Renal pelvis (tissue), 4 donors: Measurements from ENCODE around the gene LRRC51. TPM values are rescaled to one million over a fixed set of nuclear protein-coding genes. Genes with fewer than 3 reads are reported as not detected.
"Not testable (repeated sequence)": the region's sequence is repeated elsewhere in the genome, so short reads cannot be mapped to it uniquely, and the experiment has no call there.

ENCODE experiments used
- DNase-seq: peaks from one replicate; pipeline ENCODE4 v3.0.0-alpha.2; 2013
- polyA plus RNA-seq, 3 donors: library from polyadenylated mRNA; unstranded; fragments of 120-200 nt; gene quantifications; one replicate each; pipeline ENCODE4 v1.2.1, GENCODE V29; 2013; ENCODE audit not compliant: insufficient read length in 3 of 3

The LRRC51 gene
- polyA plus RNA-seq, 3 donors = 22.3 to 37.0 (median 35.1) TPM

- peak; percentile 99 for DNase-seq
These were observed 22.5 kb downstream of the LRRC51 start, which contains the start of gene LAMTOR1 for GRCh38 chr11:72102946-72103753. Gene LAMTOR1, minus strand, starts transcription at chr11:72103297. Its CDS starts 73 bp downstream, at chr11:72103224.

GRCh38 chr11:72103754-72104167 lies 23.1 kb downstream of the LRRC51 start:
- DNase-seq = no peak

GRCh38 chr11:72105888-72106287 lies 25.2 kb downstream of the LRRC51 start, which contains the start of gene TOMT:
Gene TOMT, plus strand, starts transcription at chr11:72105924. Its CDS starts 28 bp downstream, at chr11:72105952.
- DNase-seq = no peak

DNA sequence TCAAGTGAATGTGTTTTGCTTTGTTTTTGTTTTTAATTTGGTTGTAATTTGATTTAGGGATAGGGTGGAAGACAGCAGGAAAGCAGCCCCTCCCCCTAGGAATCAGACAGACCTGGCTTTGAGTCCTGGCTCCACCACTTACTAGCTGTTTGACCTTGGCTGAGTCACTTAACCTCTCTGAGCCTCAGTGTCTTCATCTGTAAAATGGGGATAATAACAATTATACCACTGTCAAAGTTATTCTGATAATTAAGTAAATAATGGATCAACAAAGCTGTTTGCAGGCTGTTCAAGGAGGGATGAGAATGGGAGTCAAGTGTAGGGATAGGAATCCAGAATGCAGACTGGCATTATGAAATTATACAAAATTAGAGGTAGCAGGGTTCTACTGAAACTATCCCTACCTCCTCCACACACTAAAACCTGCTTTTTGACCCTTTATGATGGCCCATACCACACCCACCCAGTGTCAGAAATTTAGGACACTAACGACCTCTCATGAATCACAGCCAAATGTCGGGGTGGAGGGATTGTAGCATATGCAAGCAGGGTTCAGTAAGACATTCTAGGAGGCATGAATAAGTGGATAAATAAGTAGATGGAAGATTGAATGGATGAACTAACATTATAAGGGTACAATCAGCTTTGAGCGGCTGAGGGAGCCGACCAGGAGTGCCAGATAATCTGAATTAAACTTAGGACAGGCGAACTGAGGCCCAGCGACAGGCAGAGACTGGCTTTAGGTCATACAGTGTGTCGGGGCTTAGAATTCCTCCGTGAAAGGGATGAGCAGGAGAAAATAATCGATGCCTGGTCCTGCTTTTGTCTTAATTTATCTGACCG lies 30.9 kb downstream of the LRRC51 start:
- DNase-seq = no peak

GRCh38 chr11:72112143-72112977 lies 31.7 kb downstream of the LRRC51 start, which contains the start of gene ANAPC15:
Gene ANAPC15, minus strand, starts transcription at chr11:72112695. Its CDS starts 1,419 bp downstream, at chr11:72111276.
- peak; percentile 100 for DNase-seq

DNA sequence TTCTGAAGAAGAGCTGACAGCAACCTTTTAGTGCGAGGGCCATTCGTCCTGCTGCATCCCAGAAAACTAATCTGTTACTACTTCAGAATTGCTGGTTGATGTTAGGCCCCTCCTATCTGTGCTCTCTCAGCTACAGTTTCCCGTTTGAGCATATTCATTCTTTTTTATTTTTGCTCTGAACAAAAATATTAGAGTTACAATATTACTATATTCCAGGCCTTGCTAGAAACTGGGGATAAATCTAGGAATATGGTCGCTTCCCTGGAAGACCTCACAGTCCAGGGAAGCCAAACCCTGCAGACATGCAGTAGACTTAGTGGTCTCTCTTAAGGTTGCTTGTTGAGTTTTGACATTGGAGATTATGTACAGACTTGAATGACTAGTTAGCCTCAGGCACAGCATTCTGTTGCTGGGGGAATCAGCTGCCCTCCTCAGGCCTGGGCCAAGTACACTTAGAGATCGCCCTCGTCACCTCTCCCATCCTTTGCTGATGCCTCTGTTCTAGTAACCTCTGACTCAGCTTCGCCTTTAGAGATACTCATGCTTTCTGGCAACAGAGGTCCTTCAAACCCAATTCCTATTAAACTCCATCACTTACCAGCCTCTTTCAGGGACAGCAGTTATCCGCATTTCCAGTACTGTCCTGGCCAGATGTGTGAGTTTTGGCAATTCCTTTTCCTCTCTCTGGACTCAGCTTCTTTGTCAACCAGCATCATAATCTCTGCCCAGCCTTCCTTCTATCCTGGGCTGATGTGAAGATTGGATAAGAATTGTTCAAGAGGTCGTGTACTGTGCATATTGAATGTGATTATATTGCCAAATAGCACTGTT lies 32.5 kb downstream of the LRRC51 start:
- DNase-seq = no peak

DNA sequence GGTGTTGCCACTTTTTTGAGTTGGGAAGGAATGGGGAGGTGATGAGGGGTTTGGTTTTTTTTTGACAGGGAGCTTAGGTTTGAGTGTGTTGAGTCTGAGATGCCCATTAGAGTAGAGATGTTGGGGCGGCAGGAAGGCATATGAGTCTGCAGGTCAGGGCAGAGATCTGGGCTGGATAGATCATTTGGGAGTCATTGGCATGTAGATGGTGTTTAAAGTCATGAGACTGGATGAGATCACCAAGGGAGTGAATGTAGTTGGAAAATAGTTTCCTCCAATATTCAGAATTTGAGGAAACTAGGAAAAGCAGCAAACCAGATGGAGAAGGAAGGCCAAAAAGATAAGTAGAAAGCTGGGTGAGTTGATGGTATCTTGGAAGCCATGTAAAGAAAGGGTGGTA lies 33.9 kb downstream of the LRRC51 start:
- DNase-seq = no peak

DNA sequence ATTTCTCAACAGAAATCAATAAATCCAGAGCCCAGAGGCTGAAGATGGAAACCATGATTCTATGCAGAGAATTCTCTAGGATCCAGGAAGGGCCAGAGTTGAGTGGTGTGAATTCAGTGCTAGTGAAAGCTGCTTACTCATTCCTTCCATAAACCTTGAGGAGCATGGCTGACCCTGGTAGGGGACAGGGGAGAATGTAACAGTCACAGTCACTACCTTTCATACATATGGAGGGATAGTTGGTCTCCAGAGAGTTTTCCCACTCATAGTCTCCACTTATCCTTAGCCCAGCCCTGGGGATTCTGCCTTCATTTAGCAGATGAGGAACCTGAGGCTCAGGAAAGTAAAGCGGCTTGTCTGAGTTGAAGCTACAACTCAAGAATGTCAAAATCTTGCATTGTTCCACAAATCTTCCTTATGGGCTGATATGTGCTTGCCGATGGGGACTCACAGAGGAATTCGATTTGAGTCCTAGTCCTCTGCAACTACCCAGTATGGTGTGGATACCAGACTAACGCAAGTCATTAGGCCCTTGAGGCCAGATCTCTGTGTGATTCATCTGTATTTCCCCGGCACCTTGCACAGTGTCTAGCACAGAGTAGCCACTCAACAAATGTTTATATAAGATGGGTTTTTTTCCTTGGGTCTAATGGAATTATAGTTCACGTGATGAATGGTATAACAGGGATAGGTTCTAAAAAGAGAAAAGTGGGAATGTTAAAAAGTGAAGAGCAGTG lies 35.5 kb downstream of the LRRC51 start:
- no peak for DNase-seq

- DNase-seq = no peak
These were observed 38.5 kb downstream of the LRRC51 start for GRCh38 chr11:72119198-72119597.

GRCh38 chr11:72120930-72121329 lies 40.3 kb downstream of the LRRC51 start:
- no peak for DNase-seq

GRCh38 chr11:72122607-72123006 lies 42.0 kb downstream of the LRRC51 start:
- no peak for DNase-seq

DNA sequence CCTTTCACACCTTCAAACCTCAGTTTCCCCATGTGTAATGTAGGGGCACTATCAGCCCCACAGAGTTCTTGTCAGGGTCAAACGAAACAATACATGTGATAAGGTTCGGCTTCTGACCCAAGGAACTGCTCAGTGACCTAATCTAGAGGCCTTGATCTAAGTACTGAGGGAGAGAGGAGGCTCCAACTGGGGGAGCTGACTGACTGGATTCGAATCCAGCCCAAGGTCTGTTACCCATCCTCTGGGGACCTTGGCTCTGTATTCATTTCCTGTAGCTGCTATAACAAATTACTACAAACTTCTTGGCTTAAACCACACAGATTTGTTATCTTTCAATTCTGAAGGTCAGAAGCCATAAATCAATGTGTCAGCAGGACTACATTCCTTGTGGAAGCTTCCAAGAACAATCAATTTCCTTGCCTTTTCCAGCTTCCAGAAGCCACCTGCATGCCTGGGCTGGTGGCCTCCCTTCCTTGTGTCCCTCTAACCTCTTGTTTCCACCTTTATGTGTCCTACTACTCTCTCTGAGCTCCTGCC lies 42.5 kb downstream of the LRRC51 start:
- no peak for DNase-seq

GRCh38 chr11:72124046-72124445 lies 43.4 kb downstream of the LRRC51 start:
- no peak for DNase-seq

DNA sequence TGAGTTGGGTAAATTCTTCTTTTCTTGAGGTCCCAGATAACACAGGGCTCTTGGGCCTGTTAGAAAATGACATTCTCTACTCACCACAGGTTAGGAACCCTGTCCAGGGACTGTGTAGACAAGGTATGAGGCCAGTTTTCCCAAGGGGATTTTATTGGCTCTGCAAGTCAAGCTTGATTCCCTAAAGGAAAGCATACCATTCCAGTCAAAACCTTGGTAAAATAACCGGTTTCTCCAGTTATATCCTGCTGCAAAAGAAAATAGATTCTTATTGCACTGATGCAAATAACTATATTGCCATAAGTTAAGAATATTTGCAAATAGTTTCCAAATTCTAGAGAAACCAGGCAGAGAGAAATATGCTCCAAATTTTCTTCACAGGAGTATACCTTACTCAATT lies 45.3 kb downstream of the LRRC51 start:
- no peak for DNase-seq

DNA sequence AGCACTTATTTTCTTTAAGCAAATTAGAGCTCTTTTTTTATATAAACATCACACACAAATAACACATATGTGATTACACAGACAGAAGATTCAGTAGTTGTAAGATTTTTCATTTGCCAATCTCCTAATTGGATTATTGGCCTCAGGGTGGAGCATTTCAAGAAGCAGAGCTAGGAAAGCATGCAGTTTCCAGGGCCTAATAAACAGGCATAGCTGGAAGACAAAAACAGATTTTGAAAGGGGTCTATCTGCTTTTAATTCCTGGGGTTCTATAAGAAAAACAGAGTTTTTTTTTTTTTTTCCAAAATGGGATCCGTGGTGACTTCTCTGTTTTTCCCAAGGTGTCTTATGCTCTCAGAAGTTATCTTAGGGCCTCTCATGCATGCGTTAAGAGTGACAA lies 47.3 kb downstream of the LRRC51 start:
- no peak for DNase-seq

GRCh38 chr11:72129381-72129780 lies 48.7 kb downstream of the LRRC51 start:
- DNase-seq = no peak

- no peak for DNase-seq
These were observed 52.0 kb downstream of the LRRC51 start for GRCh38 chr11:72132646-72133045.

DNA sequence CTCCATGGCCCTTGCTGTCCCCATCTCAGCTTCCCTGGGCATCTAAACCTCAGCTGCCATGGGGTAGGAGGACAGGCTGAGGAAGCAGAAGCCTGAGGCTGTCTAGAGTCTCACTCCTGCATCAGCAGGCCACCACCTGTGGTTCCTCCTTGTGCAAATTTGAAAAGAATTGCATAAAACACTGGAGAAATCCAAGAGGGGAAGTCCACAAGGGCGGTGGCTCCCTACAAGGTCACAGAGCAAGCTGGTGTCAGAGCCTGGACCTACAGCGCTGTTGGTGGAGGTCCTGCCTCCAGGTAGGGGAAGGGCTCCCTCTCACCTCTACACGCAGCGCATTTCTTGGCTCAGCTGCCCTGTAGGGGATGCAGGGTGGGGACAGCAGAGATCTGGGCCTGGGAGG lies 54.8 kb downstream of the LRRC51 start, which contains the start of gene FOLR3:
Gene FOLR3 (plus strand): TSS at position 253 of the 400 bp plus-strand sequence. CDS start 228 bp downstream, outside the sequence.
- DNase-seq = not testable (repeated sequence)

GRCh38 chr11:72135891-72136683 lies 55.4 kb downstream of the LRRC51 start:
- DNase-seq = no peak
